Measurements from ENCODE around the gene NCF2. TPM values are rescaled to one million over a fixed set of nuclear protein-coding genes. Genes with fewer than 3 reads are reported as not detected.
A peak's percentile ranks its signal among the peaks of the same experiment; 100 is the strongest.

NCF2 gene, protein sequence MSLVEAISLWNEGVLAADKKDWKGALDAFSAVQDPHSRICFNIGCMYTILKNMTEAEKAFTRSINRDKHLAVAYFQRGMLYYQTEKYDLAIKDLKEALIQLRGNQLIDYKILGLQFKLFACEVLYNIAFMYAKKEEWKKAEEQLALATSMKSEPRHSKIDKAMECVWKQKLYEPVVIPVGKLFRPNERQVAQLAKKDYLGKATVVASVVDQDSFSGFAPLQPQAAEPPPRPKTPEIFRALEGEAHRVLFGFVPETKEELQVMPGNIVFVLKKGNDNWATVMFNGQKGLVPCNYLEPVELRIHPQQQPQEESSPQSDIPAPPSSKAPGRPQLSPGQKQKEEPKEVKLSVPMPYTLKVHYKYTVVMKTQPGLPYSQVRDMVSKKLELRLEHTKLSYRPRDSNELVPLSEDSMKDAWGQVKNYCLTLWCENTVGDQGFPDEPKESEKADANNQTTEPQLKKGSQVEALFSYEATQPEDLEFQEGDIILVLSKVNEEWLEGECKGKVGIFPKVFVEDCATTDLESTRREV
- total RNA-seq = 10 to 100 TPM; 38.7 to 99.0 TPM
- 100 to 1,000 TPM in 1 of 2 donors, 10 to 100 TPM in 1; 49.6 to 193 TPM for polyA plus RNA-seq
- long read RNA-seq, donor 1 = 0 reads
- long read RNA-seq, donor 2 = 0 reads
- long read RNA-seq, donor 3 = 0 reads
- long read RNA-seq, donor 4 = 0 reads
- long read RNA-seq, donor 5 = 0 reads

GRCh38 chr1:183590244-183591191 is at the start of gene NCF2:
NCF2 (minus strand) TSS chr1:183590459; CDS start chr1:183590329, 130 bp downstream.
- 46 to 64% methylated on average over 6 of the region's 6 CpGs for WGBS, 2 donors
- H3K27me3 ChIP-seq (ENCODE audit: control insufficient read depth in 3 of 3, insufficient read depth in 3 of 3, low read length in 2 of 3) = no peaks in the 10 kb centered on the region
- H3K9me3 ChIP-seq (ENCODE audit: control insufficient read depth in 4 of 4, insufficient read depth in 3 of 4, low read length in 3 of 4) = peaks cover 0 to 2% (median 0%) of the 10 kb centered on the region in 4 donors
- H3K36me3 ChIP-seq (ENCODE audit: control insufficient read depth in 4 of 4, insufficient read depth in 4 of 4, low read length in 4 of 4) = no peaks in the 10 kb centered on the region
- H3K9ac ChIP-seq (ENCODE audit: insufficient read depth in 1 of 2, low read length in 2 of 2) = no peak within 1 kb of the TSS
- H3K27ac ChIP-seq (ENCODE audit: low read depth in 1 of 2, low read length in 1 of 2) = peak within 1 kb of the TSS in 1 of 2 donors; percentile 91
- ATAC-seq (ENCODE audit: insufficient read depth, low FRiP score) (peak; percentile 72), DNase-seq (no peak)
- peaks cover 0 to 4% (median 0%) of the 10 kb centered on the region in 5 donors for H3K4me1 ChIP-seq (ENCODE audit: control insufficient read depth in 5 of 5, insufficient read depth in 5 of 5, low read length in 5 of 5)
- H3K4me3 ChIP-seq = peak within 1 kb of the TSS; percentile 24
- TF ChIP-seq, protein P1, sequence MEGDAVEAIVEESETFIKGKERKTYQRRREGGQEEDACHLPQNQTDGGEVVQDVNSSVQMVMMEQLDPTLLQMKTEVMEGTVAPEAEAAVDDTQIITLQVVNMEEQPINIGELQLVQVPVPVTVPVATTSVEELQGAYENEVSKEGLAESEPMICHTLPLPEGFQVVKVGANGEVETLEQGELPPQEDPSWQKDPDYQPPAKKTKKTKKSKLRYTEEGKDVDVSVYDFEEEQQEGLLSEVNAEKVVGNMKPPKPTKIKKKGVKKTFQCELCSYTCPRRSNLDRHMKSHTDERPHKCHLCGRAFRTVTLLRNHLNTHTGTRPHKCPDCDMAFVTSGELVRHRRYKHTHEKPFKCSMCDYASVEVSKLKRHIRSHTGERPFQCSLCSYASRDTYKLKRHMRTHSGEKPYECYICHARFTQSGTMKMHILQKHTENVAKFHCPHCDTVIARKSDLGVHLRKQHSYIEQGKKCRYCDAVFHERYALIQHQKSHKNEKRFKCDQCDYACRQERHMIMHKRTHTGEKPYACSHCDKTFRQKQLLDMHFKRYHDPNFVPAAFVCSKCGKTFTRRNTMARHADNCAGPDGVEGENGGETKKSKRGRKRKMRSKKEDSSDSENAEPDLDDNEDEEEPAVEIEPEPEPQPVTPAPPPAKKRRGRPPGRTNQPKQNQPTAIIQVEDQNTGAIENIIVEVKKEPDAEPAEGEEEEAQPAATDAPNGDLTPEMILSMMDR (IDR thresholded peaks at IDR 0.05; ENCODE audit: control extremely low read depth, extremely low read depth) = no peak

- H3K36me3 ChIP-seq (ENCODE audit: control insufficient read depth in 4 of 4, insufficient read depth in 4 of 4, low read length in 4 of 4) = no peaks in the 10 kb centered on the region
- ATAC-seq (ENCODE audit: insufficient read depth, low FRiP score) = no peak
- peaks cover 0 to 15% (median 4%) of the 10 kb centered on the region in 5 donors for H3K4me1 ChIP-seq (ENCODE audit: control insufficient read depth in 5 of 5, insufficient read depth in 5 of 5, low read length in 5 of 5)
- no peaks in the 10 kb centered on the region for H3K9me3 ChIP-seq (ENCODE audit: control insufficient read depth in 4 of 4, insufficient read depth in 3 of 4, low read length in 3 of 4)
- H3K27ac ChIP-seq (ENCODE audit: low read depth in 1 of 2, low read length in 1 of 2) = peak overlapping the region in 1 of 2 donors; percentile 26
- no peak overlapping the region for H3K4me3 ChIP-seq
- H3K27me3 ChIP-seq (ENCODE audit: control insufficient read depth in 3 of 3, insufficient read depth in 3 of 3, low read length in 2 of 3) = peaks cover 0 to 5% (median 4%) of the 10 kb centered on the region in 3 donors
- WGBS, 2 donors = 85 to 86% methylated on average over 7 of the region's 7 CpGs
- H3K9ac ChIP-seq (ENCODE audit: insufficient read depth in 1 of 2, low read length in 2 of 2) = no peak overlapping the region
- TF ChIP-seq, protein P1 (IDR thresholded peaks at IDR 0.05; ENCODE audit: control extremely low read depth, extremely low read depth) = no peak
- DNase-seq = no peak
These were observed 48.6 kb upstream of the NCF2 start for GRCh38 chr1:183638649-183639387.

DNA sequence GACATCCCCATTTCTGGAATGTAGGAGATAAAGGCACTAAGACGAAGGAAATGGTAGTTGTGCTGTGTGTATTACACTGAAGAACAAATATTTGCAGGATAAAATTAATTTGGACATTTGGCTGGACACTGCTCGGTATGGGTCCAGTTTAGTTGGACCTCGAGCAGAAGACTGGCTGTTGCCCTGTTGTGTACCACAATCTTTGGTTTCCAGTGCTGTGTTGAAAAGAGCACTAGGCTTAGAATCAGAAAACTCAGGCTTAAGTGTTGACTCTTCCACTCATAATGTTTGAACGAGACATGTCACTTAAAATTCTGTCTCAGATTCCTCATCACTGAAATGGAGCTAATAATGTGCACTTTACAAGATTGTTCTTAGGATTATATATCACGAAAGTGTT is 46.5 kb upstream of the NCF2 start:
- 53 to 77% methylated on average over 5 of the region's 5 CpGs for WGBS, 2 donors
- Histone ChIP-seq H3K36me3 (ENCODE audit: control insufficient read depth in 4 of 4, insufficient read depth in 4 of 4, low read length in 4 of 4) (no peaks in the 10 kb centered on the region), H3K4me1 (ENCODE audit: control insufficient read depth in 5 of 5, insufficient read depth in 5 of 5, low read length in 5 of 5) (peaks cover 0 to 32% (median 4%) of the 10 kb centered on the region in 5 donors), H3K9ac (ENCODE audit: insufficient read depth in 1 of 2, low read length in 2 of 2) (no peak overlapping the region), H3K27ac (ENCODE audit: low read depth in 1 of 2, low read length in 1 of 2) (peak overlapping the region; percentile 55 to 69), H3K4me3 (no peak overlapping the region), H3K9me3 (ENCODE audit: control insufficient read depth in 4 of 4, insufficient read depth in 3 of 4, low read length in 3 of 4) (no peaks in the 10 kb centered on the region), H3K27me3 (ENCODE audit: control insufficient read depth in 3 of 3, insufficient read depth in 3 of 3, low read length in 2 of 3) (peaks cover 0 to 5% (median 4%) of the 10 kb centered on the region in 3 donors)
- ATAC-seq (ENCODE audit: insufficient read depth, low FRiP score) = no peak
- TF ChIP-seq, protein P1 (IDR thresholded peaks at IDR 0.05; ENCODE audit: control extremely low read depth, extremely low read depth) = no peak
- DNase-seq = no peak
